Activated T-cell treated with anti-CD3 and anti-CD28 coated beads for 1 hour (primary cell): ENCODE measurements around the gene WDR93.
A peak's percentile ranks its signal among the peaks of the same experiment; 100 is the strongest.
"Not testable (repeated sequence)": the region's sequence is repeated elsewhere in the genome, so short reads cannot be mapped to it uniquely, and the experiment has no call there.

Experiments
- DNase-seq: peaks from one replicate; pipeline ENCODE4 v3.0.0-alpha.2; 2020; ENCODE audit warnings: low read depth

The WDR93 gene

DNA sequence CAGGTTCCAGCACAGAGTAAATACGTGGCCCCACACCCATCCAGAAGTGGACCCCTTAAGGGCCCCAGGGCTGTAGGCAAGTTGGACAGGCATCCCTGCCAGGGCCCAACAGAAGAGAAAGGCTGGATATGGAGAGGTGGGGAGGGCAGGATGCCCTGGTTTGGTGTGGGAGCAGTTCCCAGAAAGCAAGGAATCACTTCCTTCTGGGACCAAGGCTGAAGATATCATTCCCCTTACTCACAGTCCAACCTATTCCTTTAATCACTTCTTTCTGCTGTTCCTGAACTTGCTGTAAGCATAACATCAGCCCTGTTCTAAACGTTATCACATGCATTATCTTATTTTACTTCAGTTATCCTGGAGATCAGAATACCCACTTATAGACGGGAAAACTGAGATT lies 79.4 kb downstream of the WDR93 start:
- DNase-seq, result no peak

DNA sequence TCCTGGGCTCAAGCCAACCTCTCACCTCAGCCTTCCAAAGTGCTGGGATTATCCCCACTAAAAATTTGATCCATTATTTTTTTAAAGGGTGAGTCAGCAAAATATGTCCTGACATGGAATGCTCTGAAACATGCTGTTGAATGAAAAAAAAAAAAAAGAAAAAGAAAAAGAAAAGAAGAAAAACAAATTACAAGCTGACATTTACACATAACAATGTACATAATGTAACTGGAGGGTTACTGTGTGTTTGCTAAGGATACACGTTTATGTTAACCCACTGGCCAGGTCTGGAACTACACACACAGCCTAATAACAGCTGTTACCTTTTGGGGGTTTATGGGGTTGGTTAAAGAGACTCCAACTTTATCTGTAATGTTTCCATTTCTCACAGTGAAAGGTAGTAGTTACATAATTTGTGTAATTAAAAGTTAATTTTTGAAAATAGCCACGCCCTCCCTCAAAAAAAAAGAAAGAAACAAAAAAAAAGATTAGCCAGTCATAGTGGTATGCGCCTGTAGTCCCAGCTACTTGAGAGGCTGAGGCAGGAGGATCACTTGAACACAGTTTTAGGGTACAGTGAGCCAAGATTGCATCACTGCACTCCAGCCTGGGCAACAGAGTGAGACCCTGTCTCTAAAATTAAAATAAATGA lies 82.4 kb downstream of the WDR93 start:
- DNase-seq, result no peak

DNA sequence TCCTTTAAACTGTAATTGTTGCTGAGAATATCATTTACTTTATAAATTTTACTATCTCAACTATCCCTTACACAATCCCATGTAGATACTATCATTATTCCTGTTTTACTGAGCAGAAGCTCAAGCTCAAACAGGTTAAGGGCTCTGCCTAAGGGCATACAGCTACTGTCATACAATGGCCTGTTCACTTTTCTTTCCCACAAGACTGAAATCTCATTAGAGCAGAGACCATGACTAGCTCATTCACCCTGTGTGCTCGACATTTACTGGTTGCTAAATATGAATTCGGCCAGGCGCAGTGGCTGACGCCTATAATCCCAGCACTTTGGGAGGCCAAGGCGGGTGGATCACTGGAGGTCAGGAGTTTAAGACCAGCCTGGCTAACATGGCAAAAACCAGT lies 83.9 kb downstream of the WDR93 start:
- no peak for DNase-seq

DNA sequence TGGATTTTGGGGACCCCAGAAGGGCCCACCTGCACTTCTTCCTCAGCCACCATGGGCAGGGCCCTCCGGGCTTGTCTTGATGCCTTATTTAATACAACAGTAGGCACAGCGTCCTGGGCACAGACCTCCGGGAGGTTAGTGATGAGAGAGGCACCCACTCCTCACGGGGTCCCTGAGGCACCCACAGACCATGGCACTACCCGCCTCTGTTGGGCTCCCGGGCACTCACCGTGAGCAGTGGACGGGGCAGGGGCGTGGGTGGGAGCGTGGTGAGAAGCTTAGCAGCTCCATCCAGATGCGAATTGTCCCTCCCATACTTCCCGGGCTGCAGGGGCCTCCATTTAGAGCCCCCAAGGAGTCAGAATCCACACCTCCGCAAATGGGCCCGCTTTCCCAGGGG lies 85.2 kb downstream of the WDR93 start:
- no peak for DNase-seq

DNA sequence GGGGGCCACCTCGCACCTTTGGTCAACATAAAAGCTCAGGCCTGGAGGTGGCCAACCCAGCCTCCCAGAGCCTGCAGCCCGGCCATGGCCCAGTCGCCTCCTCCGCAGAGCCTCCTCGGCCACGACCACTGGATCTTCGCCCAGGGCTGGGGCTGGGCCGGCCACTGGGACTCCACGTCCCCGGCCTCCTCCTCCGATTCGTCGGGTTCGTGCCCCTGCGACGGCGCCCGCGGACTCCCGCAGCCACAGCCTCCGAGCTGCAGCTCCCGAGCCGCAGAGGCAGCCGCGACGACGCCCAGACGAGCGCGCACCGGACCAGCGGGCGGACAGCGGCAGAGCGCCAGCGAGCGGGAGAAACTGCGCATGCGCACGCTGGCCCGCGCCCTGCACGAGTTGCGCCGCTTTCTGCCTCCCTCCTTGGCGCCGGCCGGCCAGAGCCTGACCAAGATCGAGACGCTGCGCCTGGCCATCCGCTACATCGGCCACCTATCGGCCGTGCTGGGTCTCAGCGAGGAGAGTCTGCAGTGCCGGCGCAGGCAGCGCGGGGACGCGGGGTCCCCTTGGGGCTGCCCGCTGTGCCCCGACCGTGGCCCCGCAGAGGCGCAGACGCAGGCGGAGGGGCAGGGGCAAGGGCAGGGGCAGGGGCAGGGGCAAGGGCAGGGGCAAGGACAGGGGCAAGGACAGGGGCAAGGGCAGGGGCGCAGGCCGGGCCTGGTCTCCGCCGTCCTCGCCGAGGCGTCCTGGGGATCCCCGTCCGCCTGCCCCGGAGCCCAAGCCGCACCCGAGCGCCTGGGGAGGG lies 85.9 kb downstream of the WDR93 start, which contains the start of gene MESP2:
Gene MESP2 (plus strand): TSS at position 59 of the 799 bp plus-strand sequence. CDS start 26 bp downstream, at position 85.
- peak; percentile 21 for DNase-seq

DNA sequence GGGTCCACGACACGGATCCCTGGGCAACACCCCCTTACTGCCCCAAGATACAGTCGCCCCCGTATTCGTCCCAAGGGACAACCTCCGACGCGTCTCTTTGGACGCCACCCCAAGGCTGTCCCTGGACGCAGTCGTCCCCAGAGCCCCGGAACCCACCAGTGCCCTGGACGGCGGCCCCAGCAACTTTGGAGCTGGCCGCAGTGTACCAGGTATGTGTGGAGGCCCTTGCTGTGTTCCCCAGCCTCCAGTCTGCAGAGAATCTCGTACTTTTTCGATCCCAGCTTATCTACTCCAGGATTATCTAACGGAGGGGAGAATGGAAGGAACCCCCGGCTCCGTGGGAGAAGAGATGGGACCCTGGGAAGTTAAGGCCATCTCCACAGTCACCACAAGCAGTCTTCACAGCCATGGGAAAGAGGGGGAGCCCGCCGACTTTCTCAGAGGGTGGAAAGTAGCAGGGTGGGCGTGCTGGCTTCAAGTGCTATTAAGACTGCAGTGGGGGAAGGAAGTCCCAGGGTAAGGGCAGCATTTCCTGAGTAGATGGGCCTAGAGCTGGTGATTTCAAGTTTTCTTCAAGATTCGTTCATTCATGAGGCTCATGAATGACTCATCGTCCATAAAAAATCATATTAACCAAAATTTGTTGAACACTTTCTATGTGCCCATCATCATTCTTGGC lies 86.6 kb downstream of the WDR93 start:
- no peak for DNase-seq

DNA sequence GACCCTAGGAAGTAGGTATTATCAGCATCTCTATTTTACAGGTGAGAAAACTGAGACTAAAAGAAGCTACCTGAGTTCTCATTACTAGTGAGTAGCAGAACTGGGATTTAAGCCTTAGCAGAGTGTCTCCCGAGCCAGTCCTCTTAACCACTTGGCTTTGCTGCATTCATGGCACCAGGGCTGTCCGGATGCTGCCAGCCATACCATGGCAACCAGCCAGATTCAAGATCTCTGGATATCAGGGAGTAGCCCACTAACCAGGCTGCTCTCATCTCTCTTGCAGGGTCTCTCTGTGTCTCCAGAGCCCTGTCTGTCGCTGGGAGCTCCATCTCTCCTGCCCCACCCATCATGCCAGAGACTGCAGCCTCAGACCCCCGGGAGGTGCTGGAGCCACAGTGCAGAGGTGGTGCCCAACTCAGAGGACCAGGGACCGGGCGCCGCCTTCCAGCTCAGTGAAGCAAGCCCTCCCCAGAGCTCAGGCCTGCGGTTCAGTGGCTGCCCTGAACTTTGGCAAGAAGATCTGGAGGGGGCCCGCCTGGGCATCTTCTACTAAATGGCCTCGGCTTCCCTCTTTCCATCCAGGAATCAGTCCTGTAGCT lies 87.3 kb downstream of the WDR93 start:
- no peak for DNase-seq

DNA sequence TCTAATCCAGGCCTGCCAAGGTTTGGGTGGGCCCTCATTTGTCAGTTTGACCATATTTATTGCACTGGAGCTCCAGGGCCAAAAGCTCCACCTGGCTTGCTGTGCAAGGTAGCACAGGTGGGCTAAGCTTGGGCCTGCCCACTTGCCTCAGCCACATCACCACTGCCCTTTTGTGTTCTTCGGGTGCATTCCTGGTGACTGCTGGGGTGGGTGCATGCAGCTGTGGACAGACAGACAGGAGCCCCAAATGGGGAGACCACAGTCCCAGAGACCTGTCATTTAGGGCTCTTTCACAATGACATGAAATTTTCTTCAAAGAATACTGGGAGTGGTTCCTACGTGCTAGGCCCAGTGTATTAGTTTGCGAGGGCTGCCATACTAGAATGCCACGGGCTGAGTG lies 88.2 kb downstream of the WDR93 start:
- DNase-seq, result no peak

DNA sequence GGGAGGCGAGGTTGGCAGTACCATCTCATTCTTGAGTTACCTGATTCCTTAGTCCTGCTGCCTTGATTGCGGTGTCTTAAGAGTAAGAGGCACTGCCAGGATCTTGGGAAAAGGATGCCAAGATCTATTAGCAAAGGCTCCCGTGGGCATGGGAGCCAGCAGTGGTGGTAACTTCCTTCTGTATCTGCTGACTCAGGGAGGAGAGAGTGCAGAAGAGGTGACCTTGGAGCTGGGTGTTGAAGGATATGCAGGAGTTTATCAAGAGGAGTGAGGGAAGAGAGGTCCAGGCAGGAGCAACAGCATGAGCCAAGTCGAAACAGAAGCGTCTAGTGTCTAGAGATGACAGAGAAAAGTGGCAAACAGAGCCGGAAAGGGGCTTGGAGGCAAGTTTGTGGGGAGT lies 90.0 kb downstream of the WDR93 start:
- no peak for DNase-seq

DNA sequence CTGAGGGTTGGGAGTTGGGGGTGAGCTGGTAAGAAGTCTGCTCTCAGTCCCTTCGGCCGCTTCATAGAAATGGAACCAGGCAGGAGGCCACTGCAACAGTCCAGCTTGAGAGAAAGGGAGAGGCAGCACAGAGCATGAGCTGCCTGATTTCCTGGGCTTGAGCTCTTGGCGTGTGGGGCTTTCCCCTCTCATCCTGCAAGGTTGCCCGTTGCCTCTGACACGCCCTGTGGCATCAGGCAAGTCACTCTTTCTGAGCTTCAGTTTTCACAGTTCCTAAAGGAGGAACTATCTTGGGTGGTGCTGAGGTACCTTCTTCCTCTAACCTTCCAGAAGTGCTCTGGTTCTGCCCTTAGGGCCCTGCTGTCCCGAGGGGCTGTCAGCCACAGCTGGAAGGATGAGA lies 90.4 kb downstream of the WDR93 start:
- DNase-seq, result no peak

DNA sequence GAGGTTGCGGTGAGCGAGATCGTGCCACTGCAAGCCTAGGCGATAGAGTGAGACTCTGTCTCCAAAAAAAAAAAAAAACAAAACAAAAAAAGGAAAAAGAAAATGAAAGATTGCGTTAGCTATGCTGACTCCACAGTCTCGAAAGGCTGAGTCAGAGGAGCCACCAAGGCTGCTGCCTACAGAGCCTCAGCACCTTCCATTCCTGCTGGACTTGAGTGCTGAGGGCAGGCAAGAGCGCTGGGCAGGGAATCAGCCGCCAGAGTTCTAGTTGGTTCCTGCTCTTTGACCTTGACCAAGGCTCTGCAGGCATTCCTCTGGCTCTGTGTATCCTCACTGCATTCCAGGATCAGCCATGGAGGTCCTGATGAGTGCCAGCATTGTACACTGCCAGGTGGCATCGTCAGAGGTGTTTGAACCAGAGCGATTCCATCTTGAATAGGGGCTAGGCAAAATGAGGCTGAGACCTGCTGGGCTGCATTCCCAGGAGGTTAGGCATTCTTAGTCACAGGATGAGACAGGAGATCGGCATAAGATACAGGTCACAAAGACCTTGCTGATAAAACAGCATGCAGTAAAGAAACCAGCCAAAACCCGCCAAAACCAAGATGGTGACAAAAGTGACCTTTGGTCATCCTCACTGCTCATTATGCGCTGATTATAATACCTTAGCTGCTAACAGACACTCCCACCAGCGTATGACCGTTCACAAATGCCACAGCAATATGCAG lies 91.4 kb downstream of the WDR93 start:
- no peak for DNase-seq

DNA sequence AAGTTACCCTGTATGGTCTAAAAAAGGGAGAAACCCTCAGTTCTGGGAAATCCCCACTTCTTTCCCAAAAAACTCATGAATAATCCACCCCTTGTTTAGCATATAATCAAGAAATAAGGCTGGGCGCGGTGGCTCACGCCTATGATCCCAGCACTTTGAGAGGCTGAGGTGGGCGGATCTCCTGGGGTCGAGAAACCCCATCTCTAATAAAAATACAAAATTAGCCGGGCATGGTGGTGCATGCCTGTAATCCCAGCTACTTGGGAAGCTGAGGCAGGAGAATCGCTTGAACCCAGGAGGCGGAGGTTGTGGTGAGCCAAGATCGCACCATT lies 92.0 kb downstream of the WDR93 start:
- DNase-seq, result not testable (repeated sequence)

DNA sequence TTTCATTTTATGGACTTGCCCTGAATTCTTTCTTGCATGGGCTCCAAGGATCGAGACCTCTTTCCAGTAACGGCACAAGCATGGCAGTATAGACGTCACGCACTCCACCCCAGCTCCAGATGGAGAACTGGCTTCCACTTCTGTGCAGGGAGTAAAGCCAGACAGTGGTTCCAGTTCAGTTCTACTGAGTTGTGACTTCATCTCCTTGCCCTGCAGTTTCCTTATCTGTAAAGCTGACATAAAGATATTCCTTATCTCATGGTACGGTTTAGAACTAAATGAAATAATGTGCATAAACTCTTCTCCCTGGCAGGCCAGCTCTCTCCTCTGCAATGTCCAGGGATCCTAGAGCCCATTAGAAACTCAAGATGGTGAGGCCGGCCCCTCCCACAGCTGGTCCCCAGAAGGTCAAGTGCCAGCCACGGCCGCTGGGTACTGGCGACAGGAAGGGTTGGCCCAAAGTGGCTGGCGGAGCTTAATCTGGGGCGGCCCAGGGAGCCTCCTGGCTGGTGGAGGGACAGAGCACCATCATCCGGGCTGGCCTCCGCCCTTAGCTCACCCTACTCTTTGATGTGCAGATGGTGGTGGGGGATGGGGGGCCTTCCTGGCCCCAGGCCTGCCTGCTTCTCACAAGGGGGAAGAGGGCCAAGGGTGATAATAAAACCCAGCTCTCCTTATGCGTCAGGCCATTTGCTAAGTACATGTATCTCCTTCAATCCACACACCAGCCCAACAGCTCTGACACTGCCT lies 92.7 kb downstream of the WDR93 start:
- no peak for DNase-seq

DNA sequence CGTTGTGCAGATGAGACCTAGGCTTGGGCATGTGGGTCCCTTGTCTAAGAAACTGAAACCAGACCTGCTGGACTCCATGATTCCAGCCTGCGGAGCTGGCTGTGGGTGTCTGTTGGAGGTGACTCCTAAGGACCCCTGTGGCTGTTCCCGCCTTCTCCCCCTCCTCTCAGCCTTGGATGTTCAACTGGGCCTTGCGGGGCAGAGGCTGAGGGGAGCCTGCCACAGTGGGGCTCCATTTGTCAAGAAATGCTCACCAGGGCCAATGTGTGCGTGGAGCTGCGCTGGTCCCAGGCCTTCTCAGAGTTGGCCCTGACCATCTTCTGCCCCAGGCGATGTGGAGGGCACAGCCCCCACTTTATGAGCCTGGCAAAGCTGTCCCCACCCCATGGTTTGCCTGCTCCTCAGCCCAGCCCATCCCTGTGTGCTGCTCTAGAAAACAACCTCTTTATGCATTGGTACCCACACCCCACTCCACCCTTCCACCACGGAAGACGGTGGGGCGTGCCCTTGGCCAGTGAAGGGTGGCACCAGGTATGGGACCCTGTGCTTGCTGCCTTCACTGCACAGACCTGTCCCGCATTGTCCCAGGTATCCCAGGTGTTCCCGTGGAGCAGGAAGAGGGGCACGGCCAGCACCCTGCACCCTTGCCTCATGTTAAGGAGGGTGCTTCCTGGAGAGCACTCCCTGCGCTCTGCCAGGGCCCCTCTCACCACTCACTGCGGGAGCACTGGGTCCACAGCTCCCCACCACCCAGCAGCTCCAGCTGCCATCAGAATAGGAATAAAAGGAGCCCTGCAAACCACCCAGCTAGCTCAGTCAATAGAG lies 93.5 kb downstream of the WDR93 start:
- no peak for DNase-seq

DNA sequence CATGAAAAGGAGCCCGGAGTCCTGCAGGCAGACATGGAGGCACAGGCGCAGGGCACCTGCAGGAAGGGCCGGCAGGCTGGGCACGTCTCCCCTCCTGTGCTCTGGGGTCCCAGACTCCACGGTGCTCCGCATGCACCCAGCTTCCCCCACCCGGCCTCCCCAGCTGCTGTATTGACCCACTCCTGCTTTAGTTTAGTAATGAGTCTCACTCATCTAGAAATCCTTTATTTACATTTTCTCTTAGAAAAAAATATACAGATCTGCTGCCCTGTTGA lies 94.0 kb downstream of the WDR93 start:
- DNase-seq, result no peak

DNA sequence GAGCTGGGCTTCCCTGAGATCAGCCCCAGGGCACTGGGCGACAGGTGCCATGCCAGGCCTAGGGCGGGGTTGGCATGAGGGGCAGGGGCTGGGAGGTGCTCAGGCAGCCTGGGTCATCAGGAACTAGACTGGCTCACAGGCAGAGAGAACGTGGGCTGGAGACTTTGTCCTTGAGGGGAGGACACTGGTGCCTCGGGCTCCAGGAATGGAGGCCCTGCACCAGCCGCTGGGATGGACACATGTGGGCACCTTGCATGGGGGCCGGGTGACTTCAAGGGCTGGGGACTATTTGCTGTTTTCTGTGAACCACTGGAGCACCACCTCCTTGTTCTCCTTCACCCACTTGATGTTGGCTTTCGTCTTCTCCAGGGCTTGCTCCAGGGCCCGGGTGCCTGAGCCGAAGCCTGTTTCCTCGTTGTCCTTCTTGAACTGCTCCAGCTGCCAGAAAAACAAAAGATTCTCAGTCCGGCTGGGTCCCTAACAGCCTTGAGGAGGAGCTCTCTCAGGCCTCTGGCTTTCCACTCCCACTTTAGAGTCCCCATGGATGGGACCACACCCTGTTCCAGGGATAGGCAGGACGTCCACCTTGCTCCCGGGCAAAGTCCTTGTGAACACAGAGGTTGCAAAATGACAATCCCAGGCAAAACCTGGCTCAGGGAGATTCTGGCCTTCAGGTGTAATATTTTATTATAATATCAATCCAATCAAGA lies 94.6 kb downstream of the WDR93 start:
- no peak for DNase-seq

DNA sequence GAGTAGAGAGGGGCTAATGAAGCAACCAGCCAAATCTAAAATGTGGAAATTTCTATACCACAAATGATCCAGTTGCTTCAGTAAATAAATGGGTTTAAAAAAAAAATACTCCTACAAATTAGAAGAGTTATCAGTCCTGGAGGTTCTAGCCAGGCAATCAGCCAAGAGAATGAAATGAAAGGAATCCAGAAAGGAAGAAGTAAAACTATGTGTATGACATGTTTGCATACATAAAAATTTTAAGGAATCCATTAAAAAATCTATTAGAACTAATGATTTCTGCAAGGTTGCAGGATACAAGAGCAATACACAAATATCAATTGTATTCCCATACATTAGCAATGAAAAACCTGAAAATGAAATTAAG lies 95.1 kb downstream of the WDR93 start:
- DNase-seq, result no peak

DNA sequence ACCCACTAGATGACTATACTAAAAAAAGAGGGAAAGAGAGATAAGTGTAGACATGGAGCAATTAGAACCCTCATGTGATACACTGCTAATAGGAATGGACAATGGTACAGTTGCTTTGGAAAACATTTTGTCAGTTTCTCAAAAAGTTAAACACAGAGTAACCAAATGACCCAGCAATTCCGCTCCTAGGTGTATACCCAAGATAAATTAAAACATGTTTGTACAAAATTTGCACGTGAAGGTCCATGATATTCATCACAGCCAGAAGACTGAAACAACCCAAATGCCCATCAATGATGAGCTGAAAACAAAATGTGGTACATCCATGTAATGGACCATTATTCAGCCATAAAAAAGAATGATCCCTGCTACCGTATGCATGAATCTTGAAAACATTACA lies 97.3 kb downstream of the WDR93 start:
- DNase-seq, result no peak

DNA sequence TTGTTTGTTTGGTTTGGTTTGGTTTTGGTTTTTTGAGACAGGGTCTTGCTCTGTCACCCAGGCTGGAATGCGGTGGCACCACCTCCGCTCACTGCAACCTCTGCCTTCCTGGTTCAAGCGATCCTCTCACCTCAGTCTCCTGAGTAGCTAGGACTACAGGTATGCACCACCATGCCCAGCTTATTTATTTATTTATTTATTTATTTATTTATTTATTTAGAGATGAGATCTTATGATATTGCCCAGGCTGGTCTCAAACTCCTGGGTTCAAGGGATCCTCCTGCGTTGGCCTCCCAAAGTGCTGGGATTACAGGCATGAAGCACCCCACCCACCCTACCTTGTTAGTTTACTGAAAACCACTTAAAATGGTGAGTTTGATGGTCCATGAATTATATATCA lies 98.0 kb downstream of the WDR93 start:
- DNase-seq, result not testable (repeated sequence)

DNA sequence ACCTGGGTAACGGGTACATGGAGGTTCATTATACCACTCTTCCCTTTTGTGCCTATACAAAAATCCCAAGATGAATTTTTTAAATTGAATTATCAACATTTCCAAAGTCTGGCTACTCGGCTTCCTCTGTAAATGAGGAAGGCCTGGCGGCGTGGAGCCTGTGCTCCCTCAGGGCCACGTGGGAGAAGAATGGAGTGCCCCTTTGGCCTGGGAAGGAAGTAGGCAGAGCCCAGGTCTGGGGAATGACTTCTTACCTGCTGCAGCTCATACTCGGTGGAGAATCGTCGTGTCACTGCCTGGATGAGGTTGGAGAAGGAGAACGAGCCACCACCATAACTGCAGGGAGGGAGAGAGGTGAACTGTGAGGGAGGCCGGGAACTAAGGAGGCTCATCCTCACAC lies 99.6 kb downstream of the WDR93 start:
- no peak for DNase-seq
